ENCODE measurements around the gene SIN3A. TPM values are rescaled to one million over a fixed set of nuclear protein-coding genes. Genes with fewer than 3 reads are reported as not detected.

Gene SIN3A
- total and polyA plus RNA-seq, 9 of the 15 experiments (the other 6 are each of a cell fraction or from before 2014, with no cell fraction given): 11.1 to 70.3 (median 25.3) TPM

DNA sequence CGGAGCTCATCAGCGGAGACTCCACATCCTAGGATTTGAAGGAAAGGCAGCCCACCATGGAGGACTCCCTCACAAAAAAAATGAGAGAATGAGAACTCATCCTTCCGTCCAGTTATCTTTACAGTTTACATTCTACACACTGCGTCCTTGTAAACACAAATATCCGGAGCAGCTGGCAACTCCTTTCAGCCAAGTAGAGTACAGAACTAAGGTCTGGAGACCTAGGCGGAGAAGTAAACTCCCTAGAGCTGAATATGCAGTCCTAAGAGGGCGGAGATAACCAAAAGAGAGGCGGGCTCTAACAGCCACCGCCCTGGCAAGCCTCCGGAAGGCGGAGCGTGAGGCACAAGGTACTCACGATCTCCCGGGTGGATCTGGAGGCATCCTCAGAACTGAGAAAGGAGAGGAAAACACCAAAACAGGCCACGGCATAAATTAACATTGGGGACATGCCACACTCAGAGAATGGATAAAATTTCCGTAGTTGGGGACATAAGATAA lies 924 bp upstream of the SIN3A start (continued):
- TF ChIP-seq CHD1 (IDR thresholded peaks at IDR 0.05; ENCODE audit: low read length) (peak; percentile 82), MBD2 (IDR thresholded peaks at IDR 0.05; ENCODE audit: borderline replicate concordance, low read depth) (0 out of 2 replicates have a peak, but pooled peaks have one; percentile 15), ZNF174 (CRISPR knock-in tag; IDR thresholded peaks at IDR 0.05) (no peak), DDX20 (tag; IDR thresholded peaks at IDR 0.05; ENCODE audit: low read depth) (no peak), CBX1 (IDR thresholded peaks at IDR 0.05; ENCODE audit: low read depth) (0 out of 2 replicates have a peak, but pooled peaks have one; percentile 4), ILF3 (IDR thresholded peaks at IDR 0.05; ENCODE audit: borderline replicate concordance) (no peak), JUND (IDR thresholded peaks at IDR 0.05; ENCODE audit: borderline replicate concordance, low read depth, low read length) (no peak), JUND (tag; IDR thresholded peaks at IDR 0.05; ENCODE audit: borderline replicate concordance, low read depth, low read length) (peak; percentile 27; the same call in 1 of the 3 replicates), CHD4 (IDR thresholded peaks at IDR 0.05; ENCODE audit: insufficient read depth, insufficient replicate concordance, low read depth, low read length, poor library complexity, severe bottlenecking) (no peak), ZNF766 (CRISPR knock-in tag; conservative IDR thresholded peaks at IDR 0.05) (no peak), YY1 (IDR thresholded peaks at IDR 0.05; ENCODE audit: borderline replicate concordance in 1 of 3, control insufficient read depth in 1 of 3, extremely low read depth in 1 of 3, insufficient read depth in 3 of 3, insufficient read length in 1 of 3, insufficient replicate concordance in 2 of 3, low read depth in 1 of 3, low read length in 2 of 3) (peak in 1 of 3 experiments; percentile 54), POLR2AphosphoS5 (IDR thresholded peaks at IDR 0.05; ENCODE audit: control insufficient read depth, insufficient read depth, low read depth, low read length) (peak; percentile 47; the same call in 1 of the 2 replicates), CBX8 (IDR thresholded peaks at IDR 0.05; ENCODE audit: borderline replicate concordance, extremely low read depth, low read depth, low read length, poor library complexity, severe bottlenecking) (no peak)
- TF ChIP-seq, protein P1, sequence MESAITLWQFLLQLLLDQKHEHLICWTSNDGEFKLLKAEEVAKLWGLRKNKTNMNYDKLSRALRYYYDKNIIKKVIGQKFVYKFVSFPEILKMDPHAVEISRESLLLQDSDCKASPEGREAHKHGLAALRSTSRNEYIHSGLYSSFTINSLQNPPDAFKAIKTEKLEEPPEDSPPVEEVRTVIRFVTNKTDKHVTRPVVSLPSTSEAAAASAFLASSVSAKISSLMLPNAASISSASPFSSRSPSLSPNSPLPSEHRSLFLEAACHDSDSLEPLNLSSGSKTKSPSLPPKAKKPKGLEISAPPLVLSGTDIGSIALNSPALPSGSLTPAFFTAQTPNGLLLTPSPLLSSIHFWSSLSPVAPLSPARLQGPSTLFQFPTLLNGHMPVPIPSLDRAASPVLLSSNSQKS (CRISPR knock-in tag; IDR thresholded peaks at IDR 0.05): no peak
- TF ChIP-seq, protein P2, sequence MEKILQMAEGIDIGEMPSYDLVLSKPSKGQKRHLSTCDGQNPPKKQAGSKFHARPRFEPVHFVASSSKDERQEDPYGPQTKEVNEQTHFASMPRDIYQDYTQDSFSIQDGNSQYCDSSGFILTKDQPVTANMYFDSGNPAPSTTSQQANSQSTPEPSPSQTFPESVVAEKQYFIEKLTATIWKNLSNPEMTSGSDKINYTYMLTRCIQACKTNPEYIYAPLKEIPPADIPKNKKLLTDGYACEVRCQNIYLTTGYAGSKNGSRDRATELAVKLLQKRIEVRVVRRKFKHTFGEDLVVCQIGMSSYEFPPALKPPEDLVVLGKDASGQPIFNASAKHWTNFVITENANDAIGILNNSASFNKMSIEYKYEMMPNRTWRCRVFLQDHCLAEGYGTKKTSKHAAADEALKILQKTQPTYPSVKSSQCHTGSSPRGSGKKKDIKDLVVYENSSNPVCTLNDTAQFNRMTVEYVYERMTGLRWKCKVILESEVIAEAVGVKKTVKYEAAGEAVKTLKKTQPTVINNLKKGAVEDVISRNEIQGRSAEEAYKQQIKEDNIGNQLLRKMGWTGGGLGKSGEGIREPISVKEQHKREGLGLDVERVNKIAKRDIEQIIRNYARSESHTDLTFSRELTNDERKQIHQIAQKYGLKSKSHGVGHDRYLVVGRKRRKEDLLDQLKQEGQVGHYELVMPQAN (IDR thresholded peaks at IDR 0.05; ENCODE audit: borderline replicate concordance): peak; percentile 46; the same call in 1 of the 2 replicates
- TF ChIP-seq, protein P3, sequence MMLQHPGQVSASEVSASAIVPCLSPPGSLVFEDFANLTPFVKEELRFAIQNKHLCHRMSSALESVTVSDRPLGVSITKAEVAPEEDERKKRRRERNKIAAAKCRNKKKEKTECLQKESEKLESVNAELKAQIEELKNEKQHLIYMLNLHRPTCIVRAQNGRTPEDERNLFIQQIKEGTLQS (IDR thresholded peaks at IDR 0.05): no peak
- TF ChIP-seq, protein P3 (CRISPR knock-in tag; conservative IDR thresholded peaks at IDR 0.05): 0 out of 2 replicates have a peak, but pooled peaks have one; percentile 9
- TF ChIP-seq, protein P4, sequence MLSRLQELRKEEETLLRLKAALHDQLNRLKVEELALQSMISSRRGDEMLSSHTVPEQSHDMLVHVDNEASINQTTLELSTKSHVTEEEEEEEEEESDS (CRISPR knock-in tag; IDR thresholded peaks at IDR 0.05): no peak
- TF ChIP-seq, protein P5, sequence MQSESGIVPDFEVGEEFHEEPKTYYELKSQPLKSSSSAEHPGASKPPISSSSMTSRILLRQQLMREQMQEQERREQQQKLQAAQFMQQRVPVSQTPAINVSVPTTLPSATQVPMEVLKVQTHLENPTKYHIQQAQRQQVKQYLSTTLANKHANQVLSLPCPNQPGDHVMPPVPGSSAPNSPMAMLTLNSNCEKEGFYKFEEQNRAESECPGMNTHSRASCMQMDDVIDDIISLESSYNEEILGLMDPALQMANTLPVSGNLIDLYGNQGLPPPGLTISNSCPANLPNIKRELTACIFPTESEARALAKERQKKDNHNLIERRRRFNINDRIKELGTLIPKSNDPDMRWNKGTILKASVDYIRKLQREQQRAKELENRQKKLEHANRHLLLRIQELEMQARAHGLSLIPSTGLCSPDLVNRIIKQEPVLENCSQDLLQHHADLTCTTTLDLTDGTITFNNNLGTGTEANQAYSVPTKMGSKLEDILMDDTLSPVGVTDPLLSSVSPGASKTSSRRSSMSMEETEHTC (IDR thresholded peaks at IDR 0.05): no peak

All from K562 (cell line).